DMS153 (cell line): Measurements from ENCODE around the gene ELP6.
"Not testable (repeated sequence)": the region's sequence is repeated elsewhere in the genome, so short reads cannot be mapped to it uniquely, and the experiment has no call there.

Source experiments
- DNase-seq: peaks from one replicate; lab custom pipeline; 2025; lab: John Stamatoyannopoulos, UW

ELP6 gene

GRCh38 chr3:47459534-47460085, 53.9 kb downstream of the ELP6 start:
- DNase-seq: not testable (repeated sequence)

- no peak for DNase-seq
Measured at GRCh38 chr3:47456984-47457383, 56.5 kb downstream of the ELP6 start.

GRCh38 chr3:47455806-47456452, 57.6 kb downstream of the ELP6 start:
- no peak for DNase-seq

GRCh38 chr3:47452453-47453215, 60.9 kb downstream of the ELP6 start:
- no peak for DNase-seq
